Stimulated activated CD4-positive, alpha-beta T cell treated with anti-CD3 and anti-CD28 coated beads, Interleukin-1b, Interleukin-23, amount 100 ng/mL, for 1 hour (primary cell): ENCODE data around the gene AHRR.
"Not testable (repeated sequence)": the region's sequence is repeated elsewhere in the genome, so short reads cannot be mapped to it uniquely, and the experiment has no call there.

Experiments used
- DNase-seq, 2 donors: peaks; one replicate each; pipeline ENCODE4 v3.0.0-alpha.2; 2020; ENCODE audit warnings: low read depth in 2 of 2

The AHRR gene

GRCh38 chr5:395921-396530, 74.5 kb downstream of the AHRR start:
- no peak for DNase-seq

DNA sequence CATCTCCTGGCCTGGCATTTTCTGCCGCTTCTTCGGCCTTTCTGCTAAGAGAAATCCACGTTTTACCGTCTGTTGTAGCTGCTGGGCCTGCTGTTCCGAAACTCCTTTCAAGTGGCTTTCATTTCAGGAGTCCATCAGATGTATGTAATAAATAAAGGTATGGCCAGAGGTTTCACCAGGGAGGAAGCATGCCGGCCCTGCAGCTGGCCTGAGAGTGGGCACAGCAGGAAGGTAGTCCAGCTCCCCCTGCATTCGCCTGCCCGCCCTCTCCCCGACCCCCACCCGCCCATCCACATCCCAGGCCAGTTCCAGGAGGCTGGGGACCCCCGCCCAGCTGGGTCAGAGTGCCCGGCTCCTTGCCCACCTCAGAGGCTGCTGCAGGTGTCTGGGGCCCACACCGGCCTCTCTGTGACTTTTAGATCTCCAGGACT, 75.0 kb downstream of the AHRR start:
- DNase-seq, result no peak

DNA sequence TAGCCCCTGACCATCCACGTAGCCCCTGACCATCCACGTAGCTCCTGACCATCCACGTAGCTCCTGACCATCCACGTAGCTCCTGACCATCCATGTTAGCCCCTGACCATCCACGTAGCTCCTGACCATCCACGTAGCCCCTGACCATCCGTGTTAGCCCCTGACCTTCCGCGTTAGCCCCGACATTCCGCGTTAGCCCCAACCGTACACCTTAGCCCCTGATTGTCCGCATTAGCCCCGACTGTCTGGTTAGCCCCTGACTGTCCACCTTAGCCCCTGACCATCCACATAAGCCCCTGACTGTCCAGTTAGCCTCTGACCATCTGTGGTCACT, 76.6 kb downstream of the AHRR start:
- DNase-seq, result not testable (repeated sequence)

GRCh38 chr5:398475-399295, 77.2 kb downstream of the AHRR start:
- DNase-seq, result no peak

GRCh38 chr5:399296-400281, 78.1 kb downstream of the AHRR start:
- DNase-seq, result no peak

DNA sequence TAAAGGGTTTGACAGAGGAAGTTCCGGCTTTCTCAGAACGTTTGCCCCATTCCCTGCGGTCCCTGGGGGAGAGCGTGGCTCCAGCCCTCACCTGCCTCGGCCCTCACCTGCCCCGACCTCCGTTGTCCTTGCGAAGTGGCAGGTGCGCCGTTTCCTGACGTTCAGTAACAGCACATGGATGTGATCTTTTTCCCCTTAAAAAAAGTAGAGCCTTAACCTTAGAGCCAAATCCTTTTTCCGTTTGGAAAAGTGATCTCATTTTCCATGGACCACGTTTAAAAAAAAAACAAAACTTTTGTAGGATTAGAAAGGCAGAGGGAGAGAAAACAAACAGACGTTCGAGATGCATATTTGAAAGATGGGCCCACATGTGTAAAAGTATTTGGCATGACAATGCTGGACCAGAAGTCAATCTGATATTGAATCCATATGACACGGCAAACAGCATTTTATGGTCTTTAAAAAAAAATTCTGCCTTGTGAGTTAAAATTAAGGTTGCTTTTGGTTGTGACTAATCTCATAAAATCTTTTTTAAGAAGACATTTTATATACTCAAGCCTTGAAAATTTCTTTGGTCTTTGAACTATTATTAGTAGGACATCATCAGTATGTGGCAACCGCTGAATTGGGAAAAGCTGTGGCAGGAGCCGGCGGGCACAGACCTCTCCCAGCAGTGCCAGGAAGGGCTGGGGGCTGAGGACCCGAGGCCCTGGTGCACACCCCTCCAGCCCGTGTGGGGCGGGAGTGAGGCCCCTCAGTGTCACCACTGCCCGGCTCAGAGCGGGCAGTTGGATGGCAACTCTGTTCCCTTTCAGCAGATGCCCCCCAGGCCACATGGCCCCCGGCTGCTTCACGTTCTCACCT, 79.0 kb downstream of the AHRR start:
- no peak for DNase-seq

GRCh38 chr5:401146-402034, 79.9 kb downstream of the AHRR start:
- no peak for DNase-seq

GRCh38 chr5:402219-402614, 80.7 kb downstream of the AHRR start:
- DNase-seq, result not testable (repeated sequence)

GRCh38 chr5:402615-403359, 81.3 kb downstream of the AHRR start:
- no peak for DNase-seq

DNA sequence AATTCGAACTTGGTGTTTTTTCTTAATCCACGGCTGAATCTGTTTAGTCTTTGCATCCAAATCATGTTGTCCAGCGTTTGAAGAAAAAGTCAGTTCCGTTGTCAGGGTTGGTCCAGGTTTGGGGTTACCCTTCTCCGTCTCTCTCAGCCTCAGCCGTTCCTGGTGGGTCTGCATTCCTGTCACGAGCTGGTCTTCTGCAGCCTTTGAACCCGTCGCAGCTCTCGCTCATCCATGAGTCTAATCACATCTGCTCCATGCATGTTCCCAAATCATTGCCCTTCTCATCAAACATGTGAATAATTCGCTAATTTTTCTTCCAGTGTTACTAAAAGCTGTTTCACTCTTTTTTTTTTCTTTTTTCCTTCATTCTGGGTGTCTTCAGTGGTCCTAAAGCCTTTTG, 82.5 kb downstream of the AHRR start:
- no peak for DNase-seq

DNA sequence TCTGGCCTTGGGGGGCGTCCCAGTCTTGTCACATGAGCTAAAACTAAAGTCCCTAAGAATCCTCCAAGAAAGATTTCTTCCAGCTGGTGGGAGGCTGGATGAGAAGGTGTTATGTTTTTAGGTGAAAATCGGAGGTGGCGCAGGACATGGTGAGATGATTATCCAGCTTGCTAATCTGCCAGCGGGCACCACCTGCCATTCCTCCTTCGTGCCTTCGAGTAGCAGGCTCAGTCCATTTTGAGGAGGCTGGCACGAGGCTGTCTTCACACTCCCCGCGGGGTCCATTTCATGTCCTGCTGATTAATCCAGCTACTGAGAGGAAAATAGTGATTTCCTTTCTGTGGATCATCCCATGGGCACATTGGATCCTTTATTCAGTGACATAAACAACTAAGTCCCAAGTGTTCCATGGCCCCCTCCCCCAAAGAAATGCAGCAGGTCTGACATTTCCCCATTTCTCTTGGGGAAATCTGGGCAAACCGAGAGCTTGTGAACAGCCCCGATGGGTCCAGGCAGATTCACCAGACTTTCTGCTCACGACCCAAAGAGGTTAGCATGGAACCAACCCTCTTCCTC, 83.2 kb downstream of the AHRR start:
- no peak for DNase-seq

- DNase-seq, result no peak
Measured at GRCh38 chr5:405421-405820, 83.9 kb downstream of the AHRR start.

DNA sequence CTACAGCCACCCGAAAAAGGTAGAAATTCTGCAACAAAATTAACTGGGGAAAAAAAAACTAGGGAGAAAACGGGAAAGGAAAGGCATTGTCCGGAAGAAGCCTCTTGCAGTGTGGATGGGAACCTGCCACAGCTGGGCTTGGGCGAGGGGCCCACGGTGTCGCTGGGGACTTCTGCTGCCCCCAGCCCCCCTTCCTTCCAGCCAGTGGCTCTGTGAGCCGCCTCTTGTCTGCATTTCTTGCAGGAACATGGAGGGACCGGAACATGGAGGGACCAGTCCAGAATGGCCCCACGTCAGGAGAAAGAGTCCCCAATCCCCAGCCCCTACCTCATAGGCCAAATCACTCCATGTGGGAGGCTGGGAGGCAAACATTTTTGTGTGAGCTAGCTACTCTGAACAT, 84.5 kb downstream of the AHRR start:
- DNase-seq, result no peak

DNA sequence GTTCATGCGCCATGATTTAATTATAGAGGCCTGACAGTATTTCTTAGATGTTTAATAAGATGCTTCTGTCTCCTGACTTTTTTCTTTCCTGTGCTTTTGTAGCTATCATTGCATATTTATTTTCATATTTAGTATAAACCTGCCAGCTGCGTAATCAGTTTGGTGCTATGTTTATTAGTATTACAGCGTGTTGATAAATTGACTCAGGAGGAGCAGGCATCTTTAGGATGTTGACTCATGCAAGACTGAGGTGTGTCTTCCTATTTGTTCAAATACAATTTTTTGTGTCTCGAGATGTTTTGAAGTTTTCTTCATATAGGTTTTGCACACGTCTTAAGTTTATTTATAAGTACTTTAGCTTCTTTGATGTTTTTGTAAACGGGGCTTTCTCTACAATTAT, 85.5 kb downstream of the AHRR start:
- no peak for DNase-seq

- no peak for DNase-seq
Measured at GRCh38 chr5:407801-408268, 86.3 kb downstream of the AHRR start.

GRCh38 chr5:410911-411517, 89.5 kb downstream of the AHRR start:
- no peak for DNase-seq

DNA sequence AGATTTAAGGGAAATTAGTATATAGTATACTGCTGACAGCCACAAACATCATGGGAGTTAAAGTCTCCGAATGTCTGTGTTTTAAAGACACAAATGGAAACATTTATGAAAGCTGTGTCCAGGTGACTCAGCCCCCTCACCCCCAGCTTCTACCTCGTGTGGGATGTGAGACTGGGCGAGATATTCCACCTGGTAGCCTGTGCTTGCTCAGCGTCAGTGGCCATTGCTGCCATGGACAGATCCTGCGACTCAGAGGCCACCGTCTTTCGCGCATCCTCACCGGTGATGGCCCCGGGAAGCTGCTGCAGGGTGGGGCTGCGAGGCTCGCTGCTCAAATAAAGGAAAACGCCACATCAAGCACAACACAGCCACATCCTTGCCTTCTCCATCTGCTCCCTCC, 90.2 kb downstream of the AHRR start:
- no peak for DNase-seq

DNA sequence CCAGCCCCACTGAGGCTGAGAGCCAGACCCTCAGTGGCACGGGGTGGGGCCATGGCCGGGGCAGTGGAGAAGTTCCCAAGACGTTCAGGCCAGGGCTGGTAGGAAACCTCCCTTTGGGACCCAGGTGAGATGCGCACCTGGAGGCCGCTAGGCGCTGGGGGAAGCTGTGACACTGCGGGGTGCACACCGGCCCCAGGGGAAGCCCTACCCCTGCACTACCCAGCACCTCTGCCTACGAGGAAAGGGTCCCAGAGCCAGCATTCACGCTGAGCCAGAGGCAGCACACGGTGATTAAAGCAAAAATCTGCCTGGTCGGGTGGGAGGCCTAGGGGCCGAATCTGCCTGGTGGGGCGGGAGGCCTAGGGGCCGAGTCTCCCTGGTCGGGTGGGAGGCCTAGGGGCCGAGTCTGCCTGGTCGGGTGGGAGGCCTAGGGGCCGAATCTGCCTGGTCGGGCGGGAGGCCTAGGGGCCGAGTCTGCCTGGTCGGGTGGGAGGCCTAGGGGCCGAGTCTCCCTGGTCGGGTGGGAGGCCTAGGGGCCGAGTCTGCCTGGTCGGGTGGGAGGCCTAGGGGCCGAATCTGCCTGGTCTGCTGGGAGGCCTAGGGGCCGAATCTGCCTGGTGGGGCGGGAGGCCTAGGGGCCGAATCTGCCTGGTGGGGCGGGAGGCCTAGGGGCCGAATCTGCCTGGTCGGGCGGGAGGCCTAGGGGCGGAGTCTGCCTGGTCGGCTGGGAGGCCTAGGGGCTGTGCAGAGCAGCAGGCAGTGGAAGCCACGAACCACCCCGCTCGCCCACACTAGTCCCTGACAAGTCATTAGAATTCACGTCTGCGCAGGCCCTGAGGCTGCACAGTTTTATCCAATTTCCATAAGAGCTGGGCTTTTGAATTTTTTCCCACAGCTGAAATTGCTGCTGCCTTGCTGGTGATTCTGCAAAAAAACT, 93.7 kb downstream of the AHRR start:
- DNase-seq, result not testable (repeated sequence)
